PC-9 (cell line): ENCODE measurements around the gene STRADA. TPM values are rescaled to one million over a fixed set of nuclear protein-coding genes. Genes with fewer than 3 reads are reported as not detected.
A peak's percentile ranks its signal among the peaks of the same experiment; 100 is the strongest.

ENCODE experiments used
- Bru-seq: library from RNA; stranded (reverse); fragments of 400-500 nt; gene quantifications from one replicate; lab custom pipeline; 2021; lab: Mats Ljungman, UMichigan
- BruChase-seq, 2 experiments: library from RNA; stranded (reverse); fragments of 400-500 nt; gene quantifications; one replicate each; lab custom pipeline; 2021; lab: Mats Ljungman, UMichigan
- BruUV-seq: library from RNA; stranded (reverse); fragments of 400-500 nt; replicated peaks from 2 replicates; lab custom pipeline; 2021; lab: Mats Ljungman, UMichigan
- CTCF ChIA-PET: fragments of 300-600 bp; sonication (Branson Sonifier 250); formaldehyde crosslinking; loops from one replicate; lab custom pipeline; 2022; ENCODE audit warnings: antibody characterized with exemption; lab: Charles Lee
- POLR2A ChIA-PET: fragments of 300-600 bp; sonication (Branson Sonifier 250); formaldehyde crosslinking; loops from one replicate; lab custom pipeline; 2022; ENCODE audit warnings: antibody characterized with exemption; ENCODE audit not compliant: unreplicated experiment; lab: Charles Lee
- DNase-seq, 2 experiments: peaks; one replicate each; pipeline versions ENCODE4 v3.0.0 to v3.0.0-alpha.2; 2015 to 2022; ENCODE audit warnings: mixed read lengths in 1 of 2
- H2AFZ ChIP-seq: fragments of 200-600 bp; sonication (generic); 2 replicates; pipeline ENCODE4 v1.8.1; 2017; ENCODE audit warnings: antibody characterized with exemption
- H3F3A ChIP-seq: fragments of 200-600 bp; sonication (generic); 2 replicates; pipeline ENCODE4 v1.8.1; 2017; ENCODE audit warnings: antibody characterized with exemption, mild to moderate bottlenecking, low read depth; ENCODE audit not compliant: insufficient read depth
- H3K27ac ChIP-seq: fragments of 200-600 bp; sonication (generic); 2 replicates; pipeline ENCODE4 v1.6.1; 2016; ENCODE audit warnings: mixed run types
- H3K27me3 ChIP-seq: fragments of 200-600 bp; sonication (generic); 2 replicates; pipeline ENCODE4 v1.6.1; 2016; ENCODE audit warnings: low read depth, mixed run types; ENCODE audit not compliant: insufficient read depth
- H3K36me3 ChIP-seq: fragments of 200-600 bp; sonication (generic); 2 replicates; pipeline ENCODE4 v1.6.1; 2016; ENCODE audit warnings: low read depth, mixed run types
- H3K4me1 ChIP-seq: fragments of 200-600 bp; sonication (generic); replicated peaks from 2 replicates; pipeline ENCODE4 v1.6.1; 2016; ENCODE audit warnings: mixed run types; ENCODE audit not compliant: insufficient read depth
- H3K4me2 ChIP-seq: fragments of 200-600 bp; sonication (generic); 2 replicates; pipeline ENCODE4 v1.6.1; 2017; ENCODE audit warnings: mixed run types
- H3K4me3 ChIP-seq: fragments of 200-600 bp; sonication (generic); 2 replicates; pipeline ENCODE4 v1.6.1; 2016; ENCODE audit warnings: mixed run types
- H3K79me2 ChIP-seq: fragments of 200-600 bp; sonication (generic); 2 replicates; pipeline ENCODE4 v1.6.1; 2017; ENCODE audit warnings: low read depth, mixed run types
- H3K9me2 ChIP-seq: fragments of 200-600 bp; sonication (generic); 2 replicates; pipeline ENCODE4 v1.8.1; 2017; ENCODE audit warnings: mild to moderate bottlenecking; ENCODE audit not compliant: insufficient read depth
- H3K9me3 ChIP-seq: fragments of 200-600 bp; sonication (generic); 2 replicates; pipeline ENCODE4 v1.8.1; 2016; ENCODE audit warnings: low read depth; ENCODE audit not compliant: insufficient read depth
- H4K20me1 ChIP-seq: fragments of 200-600 bp; sonication (generic); 2 replicates; pipeline ENCODE4 v1.8.1; 2017; ENCODE audit not compliant: insufficient read depth
- CTCF ChIP-seq: fragments of 200-600 bp; sonication (generic); conservative IDR thresholded peaks from 2 replicates; pipeline ENCODE4 v1.6.1; 2017; ENCODE audit warnings: mixed run types, antibody characterized with exemption, mild to moderate bottlenecking, moderate library complexity
- EZH2 ChIP-seq: fragments of 200-600 bp; sonication (generic); IDR thresholded peaks from 2 replicates; pipeline ENCODE4 v1.8.0; 2017; ENCODE audit warnings: antibody characterized with exemption, low read depth
- intact Hi-C: fragments of 100-400 bp; cut with micrococcal nuclease; formaldehyde crosslinking; loops from one replicate; pipeline ENCODE4 v1.10.0; 2022; ENCODE audit not compliant: unreplicated experiment
- long read RNA-seq: library from polyadenylated mRNA; stranded (forward); transcript quantifications from one replicate; pipeline ENCODE4 v2.0.0, GENCODE V29; 2022
- total RNA-seq: library from RNA; stranded (reverse); gene quantifications from 2 replicates; pipeline ENCODE4 v1.2.3, GENCODE V29; 2021

STRADA gene
- total RNA-seq (28.8 and 30.6 TPM in 2 replicates), Bru-seq, nascent RNA (percentile 50 among the genes with signal in this experiment), BruChase-seq, experiment 1, labeled RNA remaining after a 2-hour chase (percentile 61 among the genes with signal in this experiment), BruChase-seq, experiment 2, labeled RNA remaining after a 6-hour chase (percentile 69 among the genes with signal in this experiment)
- long read RNA-seq, partial matches to known transcripts = 6 of 27 reads
- long read RNA-seq, other reads (novel, unspliced or antisense) = 5 of 27 reads

GRCh38 chr17:63741408-63742173 lies at the start of gene STRADA:
Gene STRADA, minus strand, starts transcription at chr17:63741799. Its CDS starts 13,430 bp downstream, at chr17:63728369.
- H3K36me3 ChIP-seq = peaks cover 7% of the 10 kb centered on the region; the same call in 1 of the 2 replicates
- TF ChIP-seq EZH2 = no peak
- no peak for TF ChIP-seq CTCF
- no TSS peak for BruUV-seq
- H3K27ac ChIP-seq = peak within 1 kb of the TSS; percentile 72
- peak within 1 kb of the TSS; percentile 91 for H3K4me3 ChIP-seq
- no peaks in the 10 kb centered on the region for H3K27me3 ChIP-seq
- intact Hi-C loops = loop anchor here (2.0 kb wide), 2 partner anchors 31 to 119 kb away; partner anchors contain the start of genes CCDC47 and MAP3K3
- no peaks in the 10 kb centered on the region for H3K9me2 ChIP-seq
- H3F3A ChIP-seq = peaks cover 51% of the 10 kb centered on the region
- DNase-seq = peak; percentile 97 to 99
- POLR2A ChIA-PET = interaction anchor here (0.6 to 0.7 kb wide), 2 partner anchors 120 to 295 kb away, joined by 3 to 6 read pairs; partner anchors contain the start of gene CYB561
- peaks cover 12% of the 10 kb centered on the region; the same call in 1 of the 2 replicates for H3K79me2 ChIP-seq
- peaks cover 15% of the 10 kb centered on the region for H3K4me1 ChIP-seq
- H4K20me1 ChIP-seq = no peaks in the 10 kb centered on the region
- H3K4me2 ChIP-seq = peak within 1 kb of the TSS; percentile 92
- no peaks in the 10 kb centered on the region for H3K9me3 ChIP-seq
- CTCF ChIA-PET = no interaction called here
- H2AFZ ChIP-seq = peak within 1 kb of the TSS; percentile 96

- H3K9me2 ChIP-seq = no peaks in the 10 kb centered on the region
- H4K20me1 ChIP-seq = peaks cover 38% of the 10 kb centered on the region
- H3K4me3 ChIP-seq = no peak overlapping the region
- peaks cover 60% of the 10 kb centered on the region for H3K36me3 ChIP-seq
- no TSS peak for BruUV-seq
- no peak overlapping the region for H3K4me2 ChIP-seq
- CTCF ChIA-PET = no interaction called here
- DNase-seq = no peak
- no peaks in the 10 kb centered on the region for H3K9me3 ChIP-seq
- peaks cover 86% of the 10 kb centered on the region for H3K79me2 ChIP-seq
- no peak overlapping the region for H3K27ac ChIP-seq
- no peak overlapping the region for H2AFZ ChIP-seq
- intact Hi-C loops = no loop called here
- TF ChIP-seq CTCF (no peak), EZH2 (no peak)
- peaks cover 22% of the 10 kb centered on the region for H3K4me1 ChIP-seq
- peaks cover 31% of the 10 kb centered on the region for H3F3A ChIP-seq
- no peaks in the 10 kb centered on the region for H3K27me3 ChIP-seq
- POLR2A ChIA-PET = interaction anchor here (0.6 kb wide), 1 partner anchor 16 kb away, joined by 3 read pairs; the partner anchor contains the start of gene CCDC47
These were observed 48.5 kb upstream of the STRADA start for GRCh38 chr17:63790057-63790456.

- Histone ChIP-seq H2AFZ (no peak overlapping the region), H3K4me2 (peak overlapping the region; percentile 22; the same call in 1 of the 2 replicates), H3K27me3 (no peaks in the 10 kb centered on the region), H3K79me2 (peaks cover 98% of the 10 kb centered on the region), H3K4me1 (peaks cover 44% of the 10 kb centered on the region), H3K9me3 (no peaks in the 10 kb centered on the region), H3K27ac (peak overlapping the region; percentile 83), H3K9me2 (no peaks in the 10 kb centered on the region), H3F3A (peaks cover 54% of the 10 kb centered on the region), H3K4me3 (no peak overlapping the region), H4K20me1 (peaks cover 56% of the 10 kb centered on the region), H3K36me3 (peaks cover 45% of the 10 kb centered on the region)
- CTCF ChIA-PET = no interaction called here
- POLR2A ChIA-PET = interaction anchor here (0.7 kb wide), 2 partner anchors 17 to 33 kb away, joined by 4 to 8 read pairs; no protein-coding TSS in a partner anchor
- TF ChIP-seq EZH2 = no peak
- no peak for TF ChIP-seq CTCF
- intact Hi-C loops = no loop called here
- BruUV-seq = TSS peak; percentile 33
- peak; percentile 56 to 85 for DNase-seq
These were observed 45.5 kb upstream of the STRADA start for GRCh38 chr17:63786971-63787711.
